Activated T-cell treated with anti-CD3 and anti-CD28 coated beads, Interleukin-2, amount 50 U/mL, for 4 hours (primary cell): ENCODE measurements around the gene FGB. TPM values are rescaled to one million over a fixed set of nuclear protein-coding genes. Genes with fewer than 3 reads are reported as not detected.

Experiments used
- ATAC-seq, 2 donors: fragments of 200-7000 bp; cut with Tn5 transposase; one replicate each; pipeline ENCODE4 v1.10.0; 2021
- DNase-seq: peaks from one replicate; pipeline ENCODE4 v3.0.0-alpha.2; 2020
- H3K27me3 Mint-ChIP-seq: one replicate; pipeline ENCODE4 v1.8.0; 2021; ENCODE audit warnings: low read depth, mixed read lengths
- H3K36me3 Mint-ChIP-seq: one replicate; pipeline ENCODE4 v1.8.0; 2022; ENCODE audit warnings: mixed read lengths; ENCODE audit not compliant: insufficient read depth
- H3K4me1 Mint-ChIP-seq: one replicate; pipeline ENCODE4 v1.8.0; 2021; ENCODE audit warnings: low read depth, mixed read lengths
- H3K4me3 Mint-ChIP-seq: one replicate; pipeline ENCODE4 v1.8.0; 2021; ENCODE audit warnings: mild to moderate bottlenecking, moderate library complexity, mixed read lengths
- H3K9me3 Mint-ChIP-seq: one replicate; pipeline ENCODE4 v1.8.0; 2021; ENCODE audit warnings: mixed read lengths
- total RNA-seq, 3 donors: library from RNA; stranded (reverse); gene quantifications; one replicate each; pipeline ENCODE4 v1.2.1, GENCODE V29; 2021

FGB gene
- total RNA-seq, 3 donors from 2014 or later: 1.6 to 1.9 (median 1.7) TPM

DNA sequence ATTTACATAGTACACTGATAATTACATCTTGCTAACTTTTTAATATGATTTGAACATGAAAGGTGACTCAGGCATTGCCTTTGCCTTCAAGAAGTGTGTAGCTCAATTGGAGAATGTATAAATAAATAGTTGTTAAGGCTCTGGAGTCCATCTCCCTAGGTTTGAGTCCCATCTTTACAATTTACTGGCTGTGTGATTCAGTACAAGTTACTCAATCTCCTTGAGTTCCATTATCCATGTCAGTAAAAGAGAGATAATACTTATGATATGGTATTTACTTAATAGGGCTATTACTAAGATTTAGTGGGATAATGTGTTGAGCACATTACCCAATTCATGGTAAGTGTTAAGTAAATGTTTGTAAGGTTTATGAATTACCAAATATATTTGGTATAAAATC lies 51.5 kb downstream of the FGB start:
- Mint-ChIP-seq H3K27me3 (peaks cover 7% of the 10 kb centered on the region), H3K9me3 (no peaks in the 10 kb centered on the region), H3K36me3 (no peaks in the 10 kb centered on the region), H3K4me3 (no peak overlapping the region), H3K4me1 (peaks cover 7% of the 10 kb centered on the region)
- no peak for DNase-seq
- no peak for ATAC-seq

- DNase-seq: no peak
- no peak for ATAC-seq
- H3K4me1 Mint-ChIP-seq: peaks cover 7% of the 10 kb centered on the region
- no peaks in the 10 kb centered on the region for H3K36me3 Mint-ChIP-seq
- H3K4me3 Mint-ChIP-seq: no peak overlapping the region
- no peaks in the 10 kb centered on the region for H3K9me3 Mint-ChIP-seq
- H3K27me3 Mint-ChIP-seq: peaks cover 3% of the 10 kb centered on the region
Measured at GRCh38 chr4:154615211-154615610, 52.4 kb downstream of the FGB start.

DNA sequence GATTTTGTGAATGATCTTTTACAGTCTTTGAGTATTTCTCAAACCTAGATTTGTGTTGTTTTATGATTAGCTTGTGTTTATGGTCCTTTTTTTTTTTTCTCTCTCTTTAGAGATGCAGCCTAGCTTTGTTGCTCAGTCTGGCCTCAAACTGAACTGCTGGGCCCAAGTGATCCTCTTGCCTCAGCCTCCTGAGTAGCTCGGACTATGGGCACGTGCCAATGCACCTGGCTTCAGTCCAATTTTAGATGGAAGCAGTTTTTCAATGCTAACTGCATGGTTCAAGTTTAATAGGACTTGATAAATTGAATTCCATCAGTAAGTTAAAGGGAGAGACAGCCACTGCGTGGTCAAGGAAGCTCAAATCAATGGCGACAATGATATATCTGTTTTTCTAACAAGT lies 53.5 kb downstream of the FGB start:
- ATAC-seq (no peak), DNase-seq (no peak)
- peaks cover 7% of the 10 kb centered on the region for H3K4me1 Mint-ChIP-seq
- H3K4me3 Mint-ChIP-seq: no peak overlapping the region
- peaks cover 3% of the 10 kb centered on the region for H3K27me3 Mint-ChIP-seq
- H3K36me3 Mint-ChIP-seq: no peaks in the 10 kb centered on the region
- H3K9me3 Mint-ChIP-seq: no peaks in the 10 kb centered on the region

- peaks cover 3% of the 10 kb centered on the region for H3K27me3 Mint-ChIP-seq
- DNase-seq: no peak
- no peaks in the 10 kb centered on the region for H3K9me3 Mint-ChIP-seq
- no peaks in the 10 kb centered on the region for H3K36me3 Mint-ChIP-seq
- no peak overlapping the region for H3K4me3 Mint-ChIP-seq
- peaks cover 7% of the 10 kb centered on the region for H3K4me1 Mint-ChIP-seq
- ATAC-seq: peak in 1 of 2 donors; percentile 37
Measured at GRCh38 chr4:154616731-154617130, 53.9 kb downstream of the FGB start.

DNA sequence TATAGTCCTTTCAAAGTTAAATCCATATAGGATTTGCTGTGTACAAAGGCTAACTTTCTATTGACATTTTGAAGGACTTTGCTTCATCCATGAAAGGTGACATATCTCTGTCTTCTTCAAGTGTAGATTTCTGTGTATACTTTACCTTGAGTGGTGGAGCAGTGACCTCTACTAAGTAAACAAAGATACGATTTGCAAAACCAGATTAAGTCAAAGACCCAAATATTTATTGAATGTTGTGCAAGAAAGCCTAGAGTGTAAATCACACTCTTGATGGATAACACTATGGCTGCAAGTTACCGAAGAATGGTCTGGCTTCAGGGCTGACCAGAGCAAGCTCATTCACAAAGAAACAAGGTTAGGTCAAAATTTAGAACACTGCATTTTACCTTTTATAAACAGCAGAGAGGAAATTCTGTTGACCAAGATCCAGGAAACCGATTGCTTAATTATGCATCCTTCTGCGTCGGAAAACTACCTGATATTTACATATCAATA lies 55.1 kb downstream of the FGB start:
- ATAC-seq: no peak
- no peak for DNase-seq
- Mint-ChIP-seq H3K36me3 (no peaks in the 10 kb centered on the region), H3K27me3 (peaks cover 3% of the 10 kb centered on the region), H3K4me3 (no peak overlapping the region), H3K9me3 (no peaks in the 10 kb centered on the region), H3K4me1 (peaks cover 7% of the 10 kb centered on the region)

DNA sequence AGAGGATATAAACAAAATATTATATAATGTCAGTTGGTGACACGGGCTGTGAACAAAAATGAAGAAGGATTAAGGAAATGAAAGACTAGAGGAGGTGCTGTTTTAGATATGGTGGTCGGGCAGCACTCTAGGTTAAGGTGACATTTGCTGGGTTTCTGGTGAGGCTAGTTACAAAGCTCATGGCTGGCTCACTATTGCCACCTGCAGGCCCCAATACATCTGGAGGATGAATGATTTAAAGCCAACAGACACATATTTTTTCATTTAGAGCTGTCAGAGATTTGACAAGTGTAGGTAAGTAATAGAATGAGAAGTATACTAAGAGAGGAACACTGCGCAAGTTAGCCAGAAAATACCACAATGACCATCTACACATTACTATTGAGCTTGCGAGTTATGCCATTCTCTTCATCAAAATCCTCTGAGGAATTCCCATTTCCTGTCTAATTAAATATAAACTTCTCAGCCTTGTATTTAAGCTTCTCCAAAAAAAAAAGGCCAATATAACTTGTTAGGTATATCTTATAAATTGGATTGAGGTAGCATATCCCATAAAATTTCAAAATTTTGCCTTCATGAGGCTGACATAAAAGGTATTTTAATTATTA lies 56.0 kb downstream of the FGB start:
- H3K9me3 Mint-ChIP-seq: no peaks in the 10 kb centered on the region
- peaks cover 7% of the 10 kb centered on the region for H3K4me1 Mint-ChIP-seq
- no peaks in the 10 kb centered on the region for H3K36me3 Mint-ChIP-seq
- peaks cover 3% of the 10 kb centered on the region for H3K27me3 Mint-ChIP-seq
- H3K4me3 Mint-ChIP-seq: no peak overlapping the region
- ATAC-seq: peak; percentile 56 to 57
- DNase-seq: peak; percentile 18

DNA sequence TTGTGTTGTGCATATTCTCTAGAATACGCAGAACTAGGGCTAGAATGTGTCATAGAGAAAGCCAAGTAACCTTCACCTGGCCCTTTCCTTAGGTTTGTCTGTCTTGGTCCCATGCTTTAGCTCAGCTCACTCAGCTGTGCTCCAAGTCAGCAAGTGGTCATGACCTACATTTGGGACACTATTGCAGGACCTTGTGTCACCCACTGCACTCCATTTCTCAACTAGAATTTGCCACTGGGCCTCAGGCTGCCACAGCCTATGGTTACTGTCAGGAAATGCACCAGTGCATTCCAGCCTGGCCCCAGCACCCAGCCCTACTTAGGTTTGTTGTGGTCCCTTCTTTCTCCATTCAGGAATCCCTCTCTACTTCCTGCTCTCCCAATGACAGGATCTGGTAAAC lies 57.3 kb downstream of the FGB start:
- Mint-ChIP-seq H3K36me3 (no peaks in the 10 kb centered on the region), H3K4me3 (no peak overlapping the region), H3K27me3 (peaks cover 3% of the 10 kb centered on the region), H3K4me1 (peaks cover 7% of the 10 kb centered on the region), H3K9me3 (no peaks in the 10 kb centered on the region)
- ATAC-seq (no peak), DNase-seq (no peak)

Other genes starting within 250 kb of the FGB start
- under 1 TPM in 1 of 3 donors, not detected in 2; under 0.01 TPM for gene DCHS2, start 71.2 kb upstream of the FGB start, total RNA-seq
- 100 to 1,000 TPM; 122 to 135 (median 133) TPM for gene PLRG1, start 12.6 kb upstream of the FGB start, total RNA-seq
- gene FGA, start 27.7 kb downstream of the FGB start, total RNA-seq: 1 to 10 TPM; 2.1 to 4.1 (median 3.3) TPM
- gene FGG, start 49.6 kb downstream of the FGB start, total RNA-seq: 1 to 10 TPM in 2 of 3 donors, under 1 TPM in 1; 0.92 to 2.0 (median 1.8) TPM
- not detected for gene LRAT, start 181.0 kb downstream of the FGB start, total RNA-seq
- not detected for gene RBM46, start 218.3 kb downstream of the FGB start, total RNA-seq